Heart left ventricle (tissue), 16 donors: Measurements from ENCODE around the gene PPP2R5D. TPM values are rescaled to one million over a fixed set of nuclear protein-coding genes. Genes with fewer than 3 reads are reported as not detected.

Source experiments
- ATAC-seq, 4 donors: fragments of 200-7000 bp; cut with Tn5 transposase; one replicate each; pipeline ENCODE4 v1.9.1; 2020 to 2022; ENCODE audit warnings: moderate library complexity in 4 of 4, mild to moderate bottlenecking in 3 of 4, moderate number of reproducible peaks in 1 of 4
- DNase-seq, 5 donors: peaks; one replicate each; pipeline ENCODE4 v3.0.0-alpha.2; 2020
- H3K27ac ChIP-seq, 12 donors: fragments of 200-600 bp; sonication (generic) in 4 of 12; one replicate each; pipeline versions ENCODE4 v1.5.0 to v1.8.0; 2016 to 2022; ENCODE audit warnings: mild to moderate bottlenecking in 2 of 12
- H3K27me3 ChIP-seq, 9 donors: fragments of 200-600 bp; sonication (generic) in 2 of 9; one replicate each; pipeline versions ENCODE4 v1.5.1 to v1.8.0; 2016 to 2022; ENCODE audit warnings: mild to moderate bottlenecking in 3 of 9
- H3K36me3 ChIP-seq, 9 donors: fragments of 200-600 bp; sonication (generic) in 2 of 9; one replicate each; pipeline versions ENCODE4 v1.5.0 to v1.8.0; 2018 to 2022; ENCODE audit warnings: mild to moderate bottlenecking in 2 of 9
- H3K4me1 ChIP-seq, 12 donors: fragments of 200-600 bp; sonication (generic) in 4 of 12; one replicate each; pipeline versions ENCODE4 v1.5.0 to v1.8.0; 2016 to 2022; ENCODE audit warnings: mild to moderate bottlenecking in 3 of 12
- H3K4me3 ChIP-seq, 12 donors: fragments of 200-600 bp; sonication (generic) in 4 of 12; one replicate each; pipeline versions ENCODE4 v1.5.0 to v1.8.0; 2017 to 2022; ENCODE audit warnings: mild to moderate bottlenecking in 9 of 12, moderate library complexity in 4 of 12
- H3K9me3 ChIP-seq, 12 donors: fragments of 200-600 bp; sonication (generic) in 4 of 12; one replicate each; pipeline versions ENCODE4 v1.5.0 to v1.8.0; 2016 to 2022; ENCODE audit warnings: mild to moderate bottlenecking in 1 of 12
- POLR2A ChIP-seq, 2 donors: fragments of 450-650 bp; IDR thresholded peaks; one replicate each; pipeline ENCODE4 v1.6.1; 2017; ENCODE audit warnings: antibody characterized with exemption in 2 of 2, mild to moderate bottlenecking in 2 of 2, moderate library complexity in 2 of 2
- WGBS, 4 donors: extraction: QIAGEN DNeasy Blood & Tissue Kit in 2 of 4; methylation state at CpG; one replicate each; pipeline versions ENCODE4 v1.1.5 to v1.1.7; 2013 to 2018; 5-methylcytosine and 5-hydroxymethylcytosine counted together
- intact Hi-C, 10 donors: fragments of 100-400 bp; cut with DNase I; formaldehyde crosslinking; loops; one replicate each; pipeline versions ENCODE4 v1.11.1 to v1.14.2; 2022
- polyA plus RNA-seq, 2 donors: library from polyadenylated mRNA; stranded (reverse); fragments of 200-250 nt; gene quantifications; one replicate each; pipeline ENCODE4 v1.2.3, GENCODE V29; 2013
- total RNA-seq, 9 donors: library from RNA; depleted of rRNA in 2 of 9; stranded (reverse); fragments of >200 nt in 2 of 9; fragmentation: NEBNext Ultra II Directional in 3 of 9; extraction: Animal tissue kit (Norgen Biotek cat#: 25700) in 3 of 9; gene quantifications; one replicate each; pipeline versions ENCODE4 v1.1.0 to v1.2.4, GENCODE V29; 2016 to 2023
- TF ChIP-seq, protein P1 (sequence below), 12 donors: fragments of 200-600 bp; sonication (generic) in 4 of 12; IDR thresholded peaks; one replicate each; pipeline versions ENCODE4 v1.5.0 to v1.8.0; 2018 to 2022; ENCODE audit warnings: antibody characterized with exemption in 12 of 12, mild to moderate bottlenecking in 5 of 12
- donor health status: ischemic (EF 13 %, LVEDD 7.1; RV severe dilation, severe dysfunction).
- donor health status: healthy with polysubstance abuse.
- donor health status: DM: no; HTN: yes; CAD: no.
- donor health status: DM: no; HTN: no; CAD: no.
- donor health status: ischemic (EF 25% LVEDD 6.9; RV normal size, moderate dysfunction).
- donor health status: ischemic (EF 25% LVEDD 5.7; RV mildly dilated, moderate dysfunction).
- donor health status: healthy.
- donor health status: DM: yes; HTN: yes; CAD: no.
- donor health status: ischemic (EF 35%, LVEDD 5.7; RV mildly dilated, moderate dysfunction).
- donor health status: nonischemic (EF 11% LVEDD 7.7; RV severe dilation, severe dysfunction).
- donor health status: DM: yes; HTN: yes; CAD: no.
- donor health status: PGD.
- donor health status: ischemic (EF 29% LVEDD 5.4; RV normal size, mild dysfunction).
- donor health status: nonischemic (EF 23%, LVEDD 6.1; RV moderate dilation, normal function).

PPP2R5D gene
- total and polyA plus RNA-seq, 11 donors, result 21.4 to 51.3 (median 35.1) TPM

DNA sequence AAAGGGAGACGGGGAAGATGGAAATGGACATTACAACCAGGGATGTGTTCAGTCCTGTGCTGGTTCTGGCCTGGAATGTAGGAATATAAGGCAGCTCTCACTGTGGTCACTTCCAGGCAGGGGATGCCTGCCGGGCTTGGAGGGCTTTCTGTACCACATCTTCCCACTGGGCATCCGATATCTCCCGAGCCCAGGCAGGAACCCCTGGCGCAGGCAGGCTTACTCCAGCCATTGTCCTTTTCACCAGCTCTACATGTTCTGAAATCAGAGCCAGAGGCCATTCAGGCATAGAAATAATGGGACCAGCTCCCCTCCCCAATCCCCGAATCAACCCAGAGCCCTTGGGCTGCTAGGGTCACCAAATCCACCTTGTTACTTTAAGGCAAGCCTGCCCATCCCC lies 28.0 kb downstream of the PPP2R5D start:
- DNase-seq (no peak), ATAC-seq (no peak)
- no peak for TF ChIP-seq POLR2A (IDR thresholded peaks at IDR 0.05)
- TF ChIP-seq, protein P1, sequence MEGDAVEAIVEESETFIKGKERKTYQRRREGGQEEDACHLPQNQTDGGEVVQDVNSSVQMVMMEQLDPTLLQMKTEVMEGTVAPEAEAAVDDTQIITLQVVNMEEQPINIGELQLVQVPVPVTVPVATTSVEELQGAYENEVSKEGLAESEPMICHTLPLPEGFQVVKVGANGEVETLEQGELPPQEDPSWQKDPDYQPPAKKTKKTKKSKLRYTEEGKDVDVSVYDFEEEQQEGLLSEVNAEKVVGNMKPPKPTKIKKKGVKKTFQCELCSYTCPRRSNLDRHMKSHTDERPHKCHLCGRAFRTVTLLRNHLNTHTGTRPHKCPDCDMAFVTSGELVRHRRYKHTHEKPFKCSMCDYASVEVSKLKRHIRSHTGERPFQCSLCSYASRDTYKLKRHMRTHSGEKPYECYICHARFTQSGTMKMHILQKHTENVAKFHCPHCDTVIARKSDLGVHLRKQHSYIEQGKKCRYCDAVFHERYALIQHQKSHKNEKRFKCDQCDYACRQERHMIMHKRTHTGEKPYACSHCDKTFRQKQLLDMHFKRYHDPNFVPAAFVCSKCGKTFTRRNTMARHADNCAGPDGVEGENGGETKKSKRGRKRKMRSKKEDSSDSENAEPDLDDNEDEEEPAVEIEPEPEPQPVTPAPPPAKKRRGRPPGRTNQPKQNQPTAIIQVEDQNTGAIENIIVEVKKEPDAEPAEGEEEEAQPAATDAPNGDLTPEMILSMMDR (IDR thresholded peaks at IDR 0.05), result no peak
- Histone ChIP-seq H3K27ac (peak overlapping the region in 1 of 12 donors; percentile 79), H3K27me3 (no peaks in the 10 kb centered on the region), H3K36me3 (peaks cover 0 to 58% (median 51%) of the 10 kb centered on the region in 9 donors), H3K9me3 (no peaks in the 10 kb centered on the region), H3K4me1 (peaks cover 4 to 49% (median 39%) of the 10 kb centered on the region in 12 donors), H3K4me3 (peak overlapping the region in 2 of 12 donors; percentile 74 to 76)
- 74 to 82% (median 80%) methylated on average over 6 of the region's 6 CpGs for WGBS, 4 donors
- intact Hi-C loops, result loop anchor here in 5 of 10 donors (2.0 to 10.0 kb wide), 4 partner anchors 34 to 130 kb away; partner anchors contain the start of gene PEX6 (in 2 of the 5)

DNA sequence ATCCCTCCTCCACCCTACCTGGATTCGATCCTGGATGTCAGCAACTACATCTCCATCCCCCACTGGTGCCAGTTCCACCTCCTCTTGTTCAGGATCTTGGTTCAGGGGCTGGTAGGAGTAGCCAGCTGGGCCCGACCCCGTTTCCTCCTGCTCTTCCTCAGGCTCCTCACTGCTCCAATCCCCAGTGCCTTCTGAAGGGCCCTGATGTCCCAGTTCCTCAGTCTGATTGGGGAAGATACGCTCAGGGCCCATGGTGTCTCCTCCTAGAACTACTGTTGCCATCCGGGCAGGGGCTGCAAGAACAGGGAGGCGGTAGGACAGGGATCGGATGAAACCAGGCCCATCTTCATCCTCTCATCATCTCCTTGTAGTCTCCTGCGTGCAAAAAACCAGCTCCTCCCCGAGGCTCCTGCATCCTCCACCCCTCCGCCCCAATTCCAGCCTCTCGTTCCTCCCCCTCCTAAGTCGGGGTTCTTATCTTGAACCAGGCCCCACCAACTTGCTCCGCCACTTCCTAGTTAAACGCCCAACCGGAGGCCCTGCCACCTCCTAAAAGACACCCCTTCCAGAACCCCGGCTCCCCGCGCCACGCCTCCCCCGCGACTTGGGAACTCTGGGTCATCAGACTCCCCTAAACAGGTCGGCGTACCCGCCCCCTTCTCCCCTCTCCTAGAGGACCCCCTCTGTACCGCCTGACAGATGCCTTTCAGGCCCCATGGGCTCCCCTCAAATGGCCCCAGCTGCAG lies 28.9 kb downstream of the PPP2R5D start:
- Histone ChIP-seq H3K4me1 (peaks cover 4 to 56% (median 47%) of the 10 kb centered on the region in 12 donors), H3K36me3 (peaks cover 0 to 58% (median 51%) of the 10 kb centered on the region in 9 donors), H3K27ac (peak overlapping the region; percentile 3 to 88 (median 78)), H3K4me3 (peak overlapping the region; percentile 43 to 90 (median 74)), H3K27me3 (no peaks in the 10 kb centered on the region), H3K9me3 (no peaks in the 10 kb centered on the region)
- WGBS, 4 donors, result 3 to 4% (median 4%) methylated on average over 25 of the region's 25 CpGs
- no peak for DNase-seq
- TF ChIP-seq, protein P1 (IDR thresholded peaks at IDR 0.05), result no peak
- TF ChIP-seq POLR2A (IDR thresholded peaks at IDR 0.05), result no peak
- peak in 1 of 4 donors; percentile 0 for ATAC-seq
- intact Hi-C loops, result loop anchor here in 5 of 10 donors (2.0 to 10.0 kb wide), 4 partner anchors 34 to 129 kb away; partner anchors contain the start of gene PEX6 (in 2 of the 5)

GRCh38 chr6:43013843-43014433 lies 29.6 kb downstream of the PPP2R5D start, which contains the start of the genes KLHDC3 and MEA1:
TSS of gene KLHDC3 (plus strand) at chr6:43014249. CDS start at chr6:43017193, 2,944 bp downstream.
TSS of gene MEA1 (minus strand) at chr6:43013946. CDS start at chr6:43013813, 133 bp downstream.
- peak within 1 kb of the TSS; percentile 51 to 90 (median 74) for H3K4me3 ChIP-seq
- peaks cover 4 to 57% (median 47%) of the 10 kb centered on the region in 12 donors for H3K4me1 ChIP-seq
- peak within 1 kb of the TSS; percentile 25 to 97 (median 84) for H3K27ac ChIP-seq
- TF ChIP-seq, protein P1 (IDR thresholded peaks at IDR 0.05), result no peak
- TF ChIP-seq POLR2A (IDR thresholded peaks at IDR 0.05), result peak; percentile 22 to 65
- no peaks in the 10 kb centered on the region for H3K27me3 ChIP-seq
- intact Hi-C loops, result loop anchor here in 6 of 10 donors (1.0 to 10.0 kb wide), 6 partner anchors 35 to 128 kb away; partner anchors contain the start of genes PEX6 (in 2 of the 6), KLC4 (in 1 of the 6) and MRPL2 (in 1 of the 6)
- 0 to 1% (median 0%) methylated on average over 25 to 51 of the region's 51 CpGs for WGBS, 4 donors
- H3K9me3 ChIP-seq, result no peaks in the 10 kb centered on the region
- peak; percentile 92 to 96 (median 94) for ATAC-seq
- DNase-seq, result peak; percentile 99
- peaks cover 0 to 58% (median 51%) of the 10 kb centered on the region in 9 donors for H3K36me3 ChIP-seq
